HG03571 (cell line): ENCODE measurements around the gene TTC39B.
"Not testable (repeated sequence)": the region's sequence is repeated elsewhere in the genome, so short reads cannot be mapped to it uniquely, and the experiment has no call there.

Experiments used
- ATAC-seq: cut with Tn5 transposase; IDR thresholded peaks from one replicate; pipeline ENCODE4 v1.9.1; 2021; ENCODE audit not compliant: unreplicated experiment

TTC39B gene

GRCh38 chr9:15306757-15307522, at the start of gene TTC39B:
Gene TTC39B, minus strand, starts transcription at chr9:15307216. Its CDS starts 91 bp downstream, at chr9:15307125.
- ATAC-seq: peak; percentile 97

GRCh38 chr9:15355669-15356068, 48.7 kb upstream of the TTC39B start:
- no peak for ATAC-seq

- ATAC-seq: no peak
These were observed 47.7 kb upstream of the TTC39B start for GRCh38 chr9:15354713-15355112.

- ATAC-seq: no peak
These were observed 46.9 kb upstream of the TTC39B start for GRCh38 chr9:15353892-15354291.

- no peak for ATAC-seq
These were observed 45.3 kb upstream of the TTC39B start for GRCh38 chr9:15352306-15352705.

- ATAC-seq: no peak
These were observed 43.1 kb upstream of the TTC39B start for GRCh38 chr9:15349892-15350761.

- no peak for ATAC-seq
These were observed 39.8 kb upstream of the TTC39B start for GRCh38 chr9:15346837-15347236.

- ATAC-seq: no peak
These were observed 37.2 kb upstream of the TTC39B start for GRCh38 chr9:15344191-15344590.

GRCh38 chr9:15333376-15333881, 26.4 kb upstream of the TTC39B start:
- ATAC-seq: no peak

GRCh38 chr9:15332939-15333338, 25.9 kb upstream of the TTC39B start:
- no peak for ATAC-seq

- ATAC-seq: no peak
These were observed 22.6 kb upstream of the TTC39B start for GRCh38 chr9:15329539-15330109.

GRCh38 chr9:15328946-15329345, 21.9 kb upstream of the TTC39B start:
- no peak for ATAC-seq

- not testable (repeated sequence) for ATAC-seq
These were observed 15.7 kb upstream of the TTC39B start for GRCh38 chr9:15322695-15323094.

GRCh38 chr9:15319661-15320060, 12.6 kb upstream of the TTC39B start:
- not testable (repeated sequence) for ATAC-seq

- no peak for ATAC-seq
These were observed 10.8 kb upstream of the TTC39B start for GRCh38 chr9:15317836-15318235.

- ATAC-seq: no peak
These were observed 4.6 kb upstream of the TTC39B start for GRCh38 chr9:15311607-15312006.

GRCh38 chr9:15310107-15310850, 3.3 kb upstream of the TTC39B start:
- no peak for ATAC-seq

- no peak for ATAC-seq
These were observed 1.5 kb upstream of the TTC39B start for GRCh38 chr9:15308511-15308910.

- ATAC-seq: peak; percentile 16
These were observed 466 bp upstream of the TTC39B start for GRCh38 chr9:15307523-15307841.

GRCh38 chr9:15306068-15306756, 804 bp downstream of the TTC39B start:
- ATAC-seq: no peak
